ENCODE results near the gene ORAI2. TPM values are rescaled to one million over a fixed set of nuclear protein-coding genes. Genes with fewer than 3 reads are reported as not detected.

The ORAI2 gene
- total and polyA plus RNA-seq, 10 of the 15 experiments (the other 5 are each of a cell fraction or from before 2014, with no cell fraction given) = 5.8 to 111 (median 46.9) TPM

GRCh38 chr7:102408530-102408929 lies 24.8 kb upstream of the ORAI2 start (continued):
- TF ChIP-seq ATF2 (IDR thresholded peaks at IDR 0.05; ENCODE audit: low read length) (peak; percentile 87), CREM (IDR thresholded peaks at IDR 0.05; ENCODE audit: low read depth) (peak; percentile 92), MTA3 (IDR thresholded peaks at IDR 0.05; ENCODE audit: borderline replicate concordance, low read length) (0 out of 2 replicates have a peak, but pooled peaks have one; percentile 60)

GRCh38 chr7:102409340-102409739 lies 24.0 kb upstream of the ORAI2 start:
- peaks cover 6% of the 10 kb centered on the region; the same call in 2 of the 3 replicates for H3K9me3 ChIP-seq (replicated peaks; ENCODE audit: control insufficient read depth, insufficient read depth, low read length)
- in situ Hi-C loops (cut with MboI) (loop anchor here (10.0 kb wide), 1 partner anchor 45 kb away; no protein-coding TSS in a partner anchor), intact Hi-C loops (cut with micrococcal nuclease; ENCODE audit: unreplicated experiment) (loop anchor here (2.0 kb wide), 1 partner anchor 15 kb away; no protein-coding TSS in a partner anchor)
- H3K4me2 ChIP-seq (ENCODE audit: control insufficient read depth, insufficient read depth) = peak overlapping the region; percentile 12; the same call in 1 of the 2 replicates
- BruUV-seq (replicated peaks) = no TSS peak
- ChIA-PET CTCF (interaction anchor here (1.0 to 8.0 kb wide), 8 partner anchors 9 to 130 kb away, joined by 3 to 101 read pairs (median 12); partner anchors contain the start of genes ORAI2 and PRKRIP1), SMC1A (ENCODE audit: uncharacterized antibody, unreplicated experiment) (interaction anchor here (1.0 to 10.2 kb wide), 9 partner anchors 10 to 56 kb away, joined by 3 to 89 read pairs (median 3); partner anchors contain the start of genes ORAI2 and PRKRIP1), RAD21 (ENCODE audit: unreplicated experiment) (interaction anchor here (1.0 to 4.8 kb wide), 4 partner anchors 16 to 58 kb away, joined by 3 to 26 read pairs (median 8); no protein-coding TSS in a partner anchor), POLR2A (interaction anchor here (4.1 to 5.0 kb wide), 2 partner anchors 16 to 32 kb away, joined by 21 to 24 read pairs; no protein-coding TSS in a partner anchor)
- H4K20me1 ChIP-seq (ENCODE audit: control insufficient read depth, insufficient read depth) = no peaks in the 10 kb centered on the region
- peak overlapping the region; percentile 52 for H3K27ac ChIP-seq (ENCODE audit: control insufficient read depth, insufficient read depth)
- no peak overlapping the region for H3K4me3 ChIP-seq
- H2AFZ ChIP-seq (ENCODE audit: control insufficient read depth, low read depth, low read length) = no peak overlapping the region
- H3K4me1 ChIP-seq (ENCODE audit: control insufficient read depth, insufficient read depth, low read length) = peaks cover 20% of the 10 kb centered on the region
- FAIRE-seq (no peak), ATAC-seq (no peak), DNase-seq (ENCODE audit: low read depth, low spot score) (no peak)
- no peak overlapping the region for H3K9ac ChIP-seq (ENCODE audit: control insufficient read depth, insufficient read depth, low read length)
- H3K27me3 ChIP-seq (replicated peaks in 1 of 2; ENCODE audit: control insufficient read depth in 2 of 2, insufficient read depth in 2 of 2, low read length in 1 of 2) = no peaks in the 10 kb centered on the region
- H3K79me2 ChIP-seq (ENCODE audit: control insufficient read depth, insufficient read depth, low read length) = peaks cover 11% of the 10 kb centered on the region
- WGBS (ENCODE audit: insufficient coverage, insufficient replicate concordance, low lambda C conversion rate, missing lambda C conversion rate) = 92% methylated on average over 4 of the region's 4 CpGs
- TF ChIP-seq CHD1 (IDR thresholded peaks at IDR 0.05; ENCODE audit: low read depth, low read length) (no peak), STAT1 (conservative IDR thresholded peaks at IDR 0.05) (no peak), WRNIP1 (IDR thresholded peaks at IDR 0.05; ENCODE audit: borderline replicate concordance, low read depth, low read length) (no peak), SMC3 (IDR thresholded peaks at IDR 0.05; ENCODE audit: borderline replicate concordance, low read length) (no peak)
- peaks cover 13 to 32% of the 10 kb centered on the region in 2 experiments for H3K36me3 ChIP-seq (ENCODE audit: control insufficient read depth in 2 of 2, insufficient read depth in 2 of 2, low read length in 1 of 2)

Measured in GM12878 (cell line).